Body of pancreas (tissue), 4 donors: ENCODE data around the gene SLC5A5. TPM values are rescaled to one million over a fixed set of nuclear protein-coding genes. Genes with fewer than 3 reads are reported as not detected.

ENCODE experiments used
- ATAC-seq: fragments of 150-250 bp; one replicate; pipeline ENCODE4 v1.9.1; 2016
- DNase-seq, 4 donors: peaks; one replicate each; pipeline ENCODE4 v3.0.0-alpha.2; 2019
- H3K27ac ChIP-seq, 4 donors: fragments of 200-600 bp; sonication (generic); 1 replicate in 3 of 4; 2 replicates in 1 of 4; pipeline versions ENCODE4 v1.5.1 to v1.6.1; 2016 to 2019; ENCODE audit warnings: mild to moderate bottlenecking in 1 of 4, mixed read lengths in 1 of 4, moderate library complexity in 1 of 4
- H3K27me3 ChIP-seq, 2 donors: fragments of 200-600 bp; sonication (generic); one replicate each; pipeline ENCODE4 v1.6.0; 2016; ENCODE audit warnings: mild to moderate bottlenecking in 1 of 2
- H3K36me3 ChIP-seq, 2 donors: fragments of 200-600 bp; sonication (generic); replicated peaks in 1 of 2; 2 replicates each; pipeline ENCODE4 v1.5.1; 2016; ENCODE audit warnings: low read depth in 2 of 2; ENCODE audit not compliant: insufficient read depth in 1 of 2
- H3K4me1 ChIP-seq: fragments of 200-600 bp; sonication (generic); one replicate; pipeline ENCODE4 v1.6.0; 2016
- H3K4me3 ChIP-seq, 2 donors: fragments of 200-600 bp; sonication (generic); 1 replicate in 1 of 2; 2 replicates in 1 of 2; pipeline ENCODE4 v1.5.1; 2016 to 2019
- H3K9me3 ChIP-seq, 3 donors: fragments of 200-600 bp; sonication (generic); 1 replicate in 2 of 3; 2 replicates in 1 of 3; pipeline ENCODE4 v1.5.1; 2016
- CTCF ChIP-seq, 7 experiments: fragments of 450-650 bp in 4 of 7; fragments of 200-600 bp in 3 of 7; sonication (generic) in 3 of 7; IDR thresholded peaks; one replicate each; pipeline ENCODE4 v1.5.1; 2016 to 2019; ENCODE audit warnings: antibody characterized with exemption in 7 of 7
- POLR2A ChIP-seq, 3 donors: fragments of 450-650 bp; IDR thresholded peaks; one replicate each; pipeline ENCODE4 v1.6.1; 2016; ENCODE audit warnings: antibody characterized with exemption in 3 of 3, mild to moderate bottlenecking in 2 of 3
- WGBS, 2 donors: methylation state at CpG; one replicate each; pipeline ENCODE4 v1.1.5; 2017; 5-methylcytosine and 5-hydroxymethylcytosine counted together
- intact Hi-C: fragments of 100-400 bp; cut with DNase I; formaldehyde crosslinking; loops from one replicate; pipeline ENCODE4 v1.15.1; 2023
- total RNA-seq, 2 donors: library from RNA; depleted of rRNA; stranded (reverse); fragments of >200 nt; gene quantifications; one replicate each; pipeline ENCODE4 v1.1.0, GENCODE V29; 2016

The SLC5A5 gene
- total RNA-seq, 2 donors from 2014 or later = not detected

- no peak for TF ChIP-seq CTCF (IDR thresholded peaks at IDR 0.05)
- no peak for TF ChIP-seq POLR2A (IDR thresholded peaks at IDR 0.05)
- ATAC-seq (peak; percentile 70), DNase-seq (peak; percentile 68 to 88 (median 79))
- 4 to 16% methylated on average over 25 to 42 of the region's 50 CpGs for WGBS, 2 donors
- Histone ChIP-seq H3K9me3 (no peaks in the 10 kb centered on the region), H3K27me3 (peaks cover 0 to 8% of the 10 kb centered on the region in 2 donors), H3K36me3 (no peaks in the 10 kb centered on the region), H3K27ac (no peak overlapping the region), H3K4me1 (peaks cover 16% of the 10 kb centered on the region), H3K4me3 (no peak overlapping the region)
- intact Hi-C loops = no loop called here
Observed at GRCh38 chr19:17830567-17831418, 41.0 kb upstream of the SLC5A5 start.

GRCh38 chr19:17831419-17831888, 40.3 kb upstream of the SLC5A5 start:
- H3K27me3 ChIP-seq = peaks cover 0 to 8% of the 10 kb centered on the region in 2 donors
- intact Hi-C loops = no loop called here
- no peak for ATAC-seq
- peaks cover 16% of the 10 kb centered on the region for H3K4me1 ChIP-seq
- no peak overlapping the region for H3K4me3 ChIP-seq
- no peaks in the 10 kb centered on the region for H3K36me3 ChIP-seq
- DNase-seq = no peak
- H3K27ac ChIP-seq = no peak overlapping the region
- no peaks in the 10 kb centered on the region for H3K9me3 ChIP-seq
- TF ChIP-seq CTCF (IDR thresholded peaks at IDR 0.05) = no peak
- no peak for TF ChIP-seq POLR2A (IDR thresholded peaks at IDR 0.05)
- 31 to 34% methylated on average over 5 to 25 of the region's 25 CpGs for WGBS, 2 donors

GRCh38 chr19:17832443-17833208, 39.1 kb upstream of the SLC5A5 start:
- WGBS, 2 donors = 83 to 84% methylated on average over 8 to 16 of the region's 17 CpGs
- no peaks in the 10 kb centered on the region for H3K9me3 ChIP-seq
- intact Hi-C loops = no loop called here
- no peak overlapping the region for H3K4me3 ChIP-seq
- no peak for ATAC-seq
- peaks cover 0 to 8% of the 10 kb centered on the region in 2 donors for H3K27me3 ChIP-seq
- H3K27ac ChIP-seq = no peak overlapping the region
- no peak for DNase-seq
- H3K4me1 ChIP-seq = peaks cover 16% of the 10 kb centered on the region
- H3K36me3 ChIP-seq = no peaks in the 10 kb centered on the region
- TF ChIP-seq POLR2A (IDR thresholded peaks at IDR 0.05) (no peak), CTCF (IDR thresholded peaks at IDR 0.05) (no peak)

- 66 to 72% methylated on average over 6 to 26 of the region's 27 CpGs for WGBS, 2 donors
- no peak overlapping the region for H3K4me3 ChIP-seq
- no peak overlapping the region for H3K27ac ChIP-seq
- ATAC-seq (no peak), DNase-seq (no peak)
- H3K4me1 ChIP-seq = peaks cover 16% of the 10 kb centered on the region
- no peak for TF ChIP-seq POLR2A (IDR thresholded peaks at IDR 0.05)
- no peak for TF ChIP-seq CTCF (IDR thresholded peaks at IDR 0.05)
- peaks cover 0 to 8% of the 10 kb centered on the region in 2 donors for H3K27me3 ChIP-seq
- no peaks in the 10 kb centered on the region for H3K9me3 ChIP-seq
- H3K36me3 ChIP-seq = no peaks in the 10 kb centered on the region
- intact Hi-C loops = no loop called here
Observed at GRCh38 chr19:17834350-17835181, 37.2 kb upstream of the SLC5A5 start.
